8988T (cell line): ENCODE results near the gene PARP6.
"Not testable (repeated sequence)": the region's sequence is repeated elsewhere in the genome, so short reads cannot be mapped to it uniquely, and the experiment has no call there.

Experiments used
- DNase-seq: peaks from one replicate; pipeline ENCODE4 v3.0.0; 2011

Gene PARP6

GRCh38 chr15:72276326-72276700 lies 4.0 kb upstream of the PARP6 start:
- no peak for DNase-seq

- DNase-seq = not testable (repeated sequence)
Observed at GRCh38 chr15:72275635-72276325, 3.4 kb upstream of the PARP6 start.

- no peak for DNase-seq
Observed at GRCh38 chr15:72272997-72273352, 621 bp upstream of the PARP6 start.

- DNase-seq = no peak
Observed at GRCh38 chr15:72271895-72272212, 500 bp downstream of the PARP6 start.

- DNase-seq = no peak
Observed at GRCh38 chr15:72271221-72271620, 1.1 kb downstream of the PARP6 start.

GRCh38 chr15:72269739-72270138 lies 2.6 kb downstream of the PARP6 start:
- no peak for DNase-seq

GRCh38 chr15:72265031-72265430 lies 7.3 kb downstream of the PARP6 start:
- DNase-seq = no peak

GRCh38 chr15:72252663-72253299 lies 19.6 kb downstream of the PARP6 start:
- no peak for DNase-seq

GRCh38 chr15:72249142-72249810 lies 23.1 kb downstream of the PARP6 start:
- DNase-seq = no peak

- DNase-seq = no peak
Observed at GRCh38 chr15:72248514-72248913, 23.8 kb downstream of the PARP6 start.

GRCh38 chr15:72242775-72243370 lies 29.5 kb downstream of the PARP6 start:
- DNase-seq = no peak

- DNase-seq = no peak
Observed at GRCh38 chr15:72239652-72240051, 32.7 kb downstream of the PARP6 start.

- no peak for DNase-seq
Observed at GRCh38 chr15:72238586-72238985, 33.8 kb downstream of the PARP6 start.

GRCh38 chr15:72237853-72238224 lies 34.5 kb downstream of the PARP6 start:
- DNase-seq = no peak

- peak; percentile 50 for DNase-seq
Observed at GRCh38 chr15:72237029-72237852, 35.1 kb downstream of the PARP6 start.

GRCh38 chr15:72236381-72237003 lies 35.9 kb downstream of the PARP6 start:
- DNase-seq = no peak

GRCh38 chr15:72235298-72235697 lies 37.1 kb downstream of the PARP6 start:
- no peak for DNase-seq

- no peak for DNase-seq
Observed at GRCh38 chr15:72233769-72234168, 38.6 kb downstream of the PARP6 start.

- no peak for DNase-seq
Observed at GRCh38 chr15:72231833-72232478, 40.4 kb downstream of the PARP6 start.

GRCh38 chr15:72231066-72231832 lies 41.1 kb downstream of the PARP6 start, which contains the start of gene PKM:
TSS of gene PKM (minus strand) at chr15:72231190. CDS start at chr15:72219097, 12,093 bp downstream.
- DNase-seq = peak; percentile 69
